Upper lobe of left lung (tissue), 6 donors: ENCODE data around the gene DAZAP1. TPM values are rescaled to one million over a fixed set of nuclear protein-coding genes. Genes with fewer than 3 reads are reported as not detected.

Experiments
- ATAC-seq, 2 donors: fragments of 200-7000 bp; cut with Tn5 transposase; one replicate each; pipeline ENCODE4 v1.9.1; 2022; ENCODE audit warnings: mild to moderate bottlenecking in 2 of 2, moderate library complexity in 2 of 2; ENCODE audit not compliant: low FRiP score in 2 of 2
- DNase-seq, 2 donors: peaks; one replicate each; pipeline ENCODE4 v3.0.0-alpha.2; 2019 to 2020
- H3K27ac ChIP-seq, 4 donors: fragments of 200-600 bp; sonication (generic); one replicate each; pipeline ENCODE4 v1.5.1; 2016 to 2019
- H3K27me3 ChIP-seq, 4 donors: fragments of 200-600 bp; sonication (generic); one replicate each; pipeline ENCODE4 v1.5.1; 2017 to 2019
- H3K36me3 ChIP-seq, 4 donors: fragments of 200-600 bp; sonication (generic); one replicate each; pipeline ENCODE4 v1.5.1; 2016 to 2019
- H3K4me1 ChIP-seq, 4 donors: fragments of 200-600 bp; sonication (generic); one replicate each; pipeline ENCODE4 v1.5.1; 2018 to 2019
- H3K4me3 ChIP-seq, 4 donors: fragments of 200-600 bp; sonication (generic); one replicate each; pipeline ENCODE4 v1.5.1; 2017 to 2019; ENCODE audit warnings: mild to moderate bottlenecking in 2 of 4, moderate library complexity in 1 of 4
- H3K9me3 ChIP-seq, 4 donors: fragments of 200-600 bp; sonication (generic); one replicate each; pipeline ENCODE4 v1.5.1; 2018 to 2019
- CTCF ChIP-seq, 6 experiments: fragments of 450-650 bp in 4 of 6; fragments of 200-600 bp in 2 of 6; sonication (generic) in 2 of 6; IDR thresholded peaks; one replicate each; pipeline ENCODE4 v1.5.1; 2016 to 2019; ENCODE audit warnings: antibody characterized with exemption in 6 of 6
- EP300 ChIP-seq, 4 donors: sonication (generic); formaldehyde crosslinking; IDR thresholded peaks; one replicate each; pipeline ENCODE4 v1.5.1; 2017; ENCODE audit warnings: antibody characterized with exemption in 4 of 4, control low read depth in 2 of 4
- POLR2A ChIP-seq, 4 donors: fragments of 450-650 bp; IDR thresholded peaks; one replicate each; pipeline ENCODE4 v1.5.1; 2016 to 2017; ENCODE audit warnings: antibody characterized with exemption in 4 of 4, mild to moderate bottlenecking in 2 of 4
- POLR2AphosphoS5 ChIP-seq, 2 donors: sonication (generic); formaldehyde crosslinking; IDR thresholded peaks; one replicate each; pipeline ENCODE4 v1.5.1; 2017; ENCODE audit warnings: antibody characterized with exemption in 2 of 2
- WGBS, 2 donors: methylation state at CpG; one replicate each; pipeline ENCODE4 v1.1.5; 2017 to 2018; 5-methylcytosine and 5-hydroxymethylcytosine counted together
- total RNA-seq, 6 donors: library from RNA; depleted of rRNA in 4 of 6; stranded (reverse); fragments of >200 nt in 4 of 6; gene quantifications; one replicate each; pipeline versions ENCODE4 v1.1.0 to v1.2.1, GENCODE V29; 2016 to 2021
- donor health status: DM: no; HTN: no; CAD: no; lungs with moderate emphysema.
- donor health status: DM: no; HTN: yes; CAD: no; lungs with severe emphysema.

DAZAP1 gene
- total RNA-seq, 6 donors from 2014 or later: 38.9 to 107 (median 78.7) TPM

GRCh38 chr19:1412995-1413800 lies 5.8 kb downstream of the DAZAP1 start:
- H3K36me3 ChIP-seq: peaks cover 0 to 28% (median 17%) of the 10 kb centered on the region in 4 donors
- H3K4me1 ChIP-seq: peaks cover 65 to 95% (median 91%) of the 10 kb centered on the region in 4 donors
- H3K4me3 ChIP-seq: no peak overlapping the region
- no peak for ATAC-seq
- TF ChIP-seq CTCF (IDR thresholded peaks at IDR 0.05) (no peak), POLR2A (IDR thresholded peaks at IDR 0.05) (no peak), POLR2AphosphoS5 (IDR thresholded peaks at IDR 0.05) (no peak), EP300 (IDR thresholded peaks at IDR 0.05) (no peak)
- WGBS, 2 donors: 80 to 86% methylated on average over 22 to 36 of the region's 36 CpGs
- DNase-seq: peak in 1 of 2 donors; percentile 82
- H3K27me3 ChIP-seq: no peaks in the 10 kb centered on the region
- H3K9me3 ChIP-seq: no peaks in the 10 kb centered on the region
- peak overlapping the region in 2 of 4 donors; percentile 35 to 84 for H3K27ac ChIP-seq

GRCh38 chr19:1416014-1416841 lies 8.8 kb downstream of the DAZAP1 start:
- Histone ChIP-seq H3K27ac (peak overlapping the region; percentile 83 to 88 (median 85)), H3K36me3 (peaks cover 10 to 55% (median 38%) of the 10 kb centered on the region in 4 donors), H3K4me1 (peaks cover 44 to 79% (median 73%) of the 10 kb centered on the region in 4 donors), H3K9me3 (no peaks in the 10 kb centered on the region), H3K27me3 (no peaks in the 10 kb centered on the region), H3K4me3 (peak overlapping the region in 2 of 4 donors; percentile 9 to 17)
- ATAC-seq (peak in 1 of 2 donors; percentile 2), DNase-seq (peak in 1 of 2 donors; percentile 75)
- 62 to 64% methylated on average over 17 to 27 of the region's 28 CpGs for WGBS, 2 donors
- no peak for TF ChIP-seq CTCF (IDR thresholded peaks at IDR 0.05)
- TF ChIP-seq EP300 (IDR thresholded peaks at IDR 0.05): no peak
- TF ChIP-seq POLR2AphosphoS5 (IDR thresholded peaks at IDR 0.05): no peak
- TF ChIP-seq POLR2A (IDR thresholded peaks at IDR 0.05): no peak

GRCh38 chr19:1417145-1417544 lies 9.8 kb downstream of the DAZAP1 start:
- H3K36me3 ChIP-seq: peaks cover 16 to 64% (median 47%) of the 10 kb centered on the region in 4 donors
- DNase-seq (peak in 1 of 2 donors; percentile 53), ATAC-seq (peak in 1 of 2 donors; percentile 3)
- peak overlapping the region in 2 of 4 donors; percentile 84 to 86 for H3K27ac ChIP-seq
- H3K4me3 ChIP-seq: no peak overlapping the region
- H3K4me1 ChIP-seq: peaks cover 35 to 70% (median 64%) of the 10 kb centered on the region in 4 donors
- TF ChIP-seq POLR2A (IDR thresholded peaks at IDR 0.05) (no peak), CTCF (IDR thresholded peaks at IDR 0.05) (no peak), POLR2AphosphoS5 (IDR thresholded peaks at IDR 0.05) (no peak), EP300 (IDR thresholded peaks at IDR 0.05) (no peak)
- no peaks in the 10 kb centered on the region for H3K27me3 ChIP-seq
- 84 to 86% methylated on average over 21 of the region's 21 CpGs for WGBS, 2 donors
- H3K9me3 ChIP-seq: no peaks in the 10 kb centered on the region

GRCh38 chr19:1417681-1418495 lies 10.5 kb downstream of the DAZAP1 start:
- 78 to 84% methylated on average over 27 to 30 of the region's 30 CpGs for WGBS, 2 donors
- no peaks in the 10 kb centered on the region for H3K9me3 ChIP-seq
- peaks cover 30 to 63% (median 56%) of the 10 kb centered on the region in 4 donors for H3K4me1 ChIP-seq
- H3K27me3 ChIP-seq: no peaks in the 10 kb centered on the region
- ATAC-seq (no peak), DNase-seq (peak in 1 of 2 donors; percentile 57)
- H3K36me3 ChIP-seq: peaks cover 17 to 64% (median 55%) of the 10 kb centered on the region in 4 donors
- TF ChIP-seq CTCF (IDR thresholded peaks at IDR 0.05): no peak
- TF ChIP-seq EP300 (IDR thresholded peaks at IDR 0.05): no peak
- no peak for TF ChIP-seq POLR2AphosphoS5 (IDR thresholded peaks at IDR 0.05)
- TF ChIP-seq POLR2A (IDR thresholded peaks at IDR 0.05): no peak
- H3K4me3 ChIP-seq: no peak overlapping the region
- H3K27ac ChIP-seq: peak overlapping the region; percentile 11 to 84 (median 42)
